Endothelial cell of umbilical vein (primary cell): Measurements from ENCODE around the gene FUCA2. TPM values are rescaled to one million over a fixed set of nuclear protein-coding genes. Genes with fewer than 3 reads are reported as not detected.

Source experiments
- BruUV-seq: library from RNA; stranded (reverse); fragments of 400-500 nt; replicated peaks from 2 replicates; lab custom pipeline; 2021; lab: Mats Ljungman, UMichigan
- CTCF ChIA-PET: fragments of 300-600, 350-600 bp; sonication (Branson Sonifier 250); formaldehyde crosslinking; loops from one replicate; lab custom pipeline; 2021; ENCODE audit warnings: antibody characterized with exemption, inconsistent platforms; lab: Charles Lee
- POLR2A ChIA-PET: fragments of 300-600, 350-600 bp; sonication (Branson Sonifier 250); formaldehyde crosslinking; loops from one replicate; lab custom pipeline; 2021; ENCODE audit warnings: antibody characterized with exemption, inconsistent platforms; lab: Charles Lee
- DNase-seq: peaks from one replicate; pipeline ENCODE4 v3.0.0-alpha.2; 2011; ENCODE audit warnings: low read depth, low spot score
- FAIRE-seq: peaks from 2 replicates; lab custom pipeline; 2011; peaks lifted over from hg19 to GRCh38; lab: Jason Lieb, UNC
- H2AFZ ChIP-seq: 2 replicates; pipeline ENCODE4 v1.6.0; 2012; ENCODE audit warnings: low read depth, low read length, control low read depth, inconsistent platforms
- H3K27ac ChIP-seq: 2 replicates; pipeline ENCODE4 v1.5.1; 2011; ENCODE audit warnings: low read depth, mild to moderate bottlenecking, control low read depth, low read length, moderate library complexity; ENCODE audit not compliant: insufficient read depth
- H3K27me3 ChIP-seq, 2 experiments: 2 replicates each; pipeline versions ENCODE4 v1.6.0 to v1.6.1; 2011; ENCODE audit warnings: low read length in 2 of 2, mixed read lengths in 1 of 2; ENCODE audit not compliant: control insufficient read depth in 2 of 2, insufficient read depth in 2 of 2
- H3K36me3 ChIP-seq, 2 experiments: 2 replicates in 1 of 2; 3 replicates in 1 of 2; pipeline ENCODE4 v1.5.1; 2011; ENCODE audit warnings: low read length in 2 of 2, mild to moderate bottlenecking in 1 of 2, moderate library complexity in 1 of 2; ENCODE audit not compliant: control insufficient read depth in 2 of 2, insufficient read depth in 2 of 2; ENCODE audit errors: extremely low read depth in 1 of 2
- H3K4me1 ChIP-seq: 3 replicates; pipeline ENCODE4 v1.5.1; 2011; ENCODE audit warnings: mild to moderate bottlenecking, low read length; ENCODE audit not compliant: control insufficient read depth, insufficient read depth; ENCODE audit errors: extremely low read depth
- H3K4me2 ChIP-seq: 2 replicates; pipeline ENCODE4 v1.6.1; 2011; ENCODE audit warnings: low read length, control low read depth, mixed read lengths; ENCODE audit not compliant: insufficient read depth
- H3K4me3 ChIP-seq, 3 experiments: fragments of 200-600 bp in 1 of 3; sonication (generic), shearing (Covaris generic) in 1 of 3; replicated peaks in 1 of 3; 2 replicates each; pipeline ENCODE4 v1.5.1; 2011 to 2016; ENCODE audit warnings: control low read depth in 3 of 3, low read length in 3 of 3, mild to moderate bottlenecking in 2 of 3, inconsistent platforms in 1 of 3, low read depth in 1 of 3, moderate library complexity in 1 of 3; ENCODE audit not compliant: insufficient read depth in 1 of 3
- H3K79me2 ChIP-seq: 2 replicates; pipeline ENCODE4 v1.6.0; 2012; ENCODE audit warnings: low read length, inconsistent platforms; ENCODE audit not compliant: control insufficient read depth, insufficient read depth
- H3K9ac ChIP-seq: replicated peaks from 2 replicates; pipeline ENCODE3; 2011; ENCODE audit warnings: low read length, control low read depth; ENCODE audit not compliant: insufficient read depth; ENCODE audit errors: extremely low read depth
- H3K9me1 ChIP-seq: replicated peaks from 3 replicates; pipeline ENCODE4 v1.6.0; 2011; ENCODE audit warnings: mild to moderate bottlenecking, low read length; ENCODE audit not compliant: control insufficient read depth, insufficient read depth; ENCODE audit errors: extremely low read depth
- H3K9me3 ChIP-seq: replicated peaks from 2 replicates; pipeline ENCODE4 v1.5.1; 2012; ENCODE audit warnings: low read length, inconsistent platforms; ENCODE audit not compliant: control insufficient read depth, insufficient read depth
- H4K20me1 ChIP-seq: replicated peaks from 2 replicates; pipeline ENCODE3; 2011; ENCODE audit warnings: mild to moderate bottlenecking, low read length; ENCODE audit not compliant: control insufficient read depth, insufficient read depth; ENCODE audit errors: extremely low read depth
- CTCF ChIP-seq, 2 donors: IDR thresholded peaks; 1 replicate in 1 of 2; 2 replicates in 1 of 2; pipeline ENCODE4 v1.5.1; 2011; ENCODE audit warnings: low read length in 2 of 2, mild to moderate bottlenecking in 2 of 2, moderate library complexity in 2 of 2, control low read depth in 1 of 2, inconsistent platforms in 1 of 2, low read depth in 1 of 2; ENCODE audit not compliant: insufficient read depth in 1 of 2; ENCODE audit errors: extremely low read depth in 1 of 2
- EZH2 ChIP-seq: IDR thresholded peaks from 2 replicates; pipeline ENCODE4 v1.6.1; 2012; ENCODE audit warnings: borderline replicate concordance, low read depth, mild to moderate bottlenecking, moderate library complexity, low read length, inconsistent platforms; ENCODE audit not compliant: severe bottlenecking
- FOS ChIP-seq: IDR thresholded peaks from 2 replicates; pipeline ENCODE4 v1.6.1; 2011; ENCODE audit warnings: mild to moderate bottlenecking, low read length, moderate library complexity, borderline replicate concordance; ENCODE audit not compliant: insufficient read depth
- GATA2 ChIP-seq: IDR thresholded peaks from 2 replicates; pipeline ENCODE4 v1.7.0; 2011; ENCODE audit warnings: low read depth, mild to moderate bottlenecking, moderate library complexity, mixed read lengths, low read length; ENCODE audit not compliant: insufficient read length, insufficient read depth
- MYC ChIP-seq: IDR thresholded peaks from one replicate; pipeline ENCODE4 v1.6.1; 2011; ENCODE audit warnings: mild to moderate bottlenecking, low read depth, low read length
- POLR2A ChIP-seq: IDR thresholded peaks from 2 replicates; pipeline ENCODE4 v1.6.1; 2012; ENCODE audit warnings: low read depth, mild to moderate bottlenecking, control low read depth, low read length
- dilution Hi-C: fragments of 300-500 bp; cut with MboI; formaldehyde crosslinking; loops from one replicate; pipeline ENCODE4 v1.15.0; 2019; ENCODE audit warnings: low sequenced_read_pairs; ENCODE audit not compliant: extremely low pct_ligation_motif_present
- intact Hi-C: fragments of 100-400 bp; cut with micrococcal nuclease; formaldehyde crosslinking; loops from one replicate; pipeline ENCODE4 v1.10.0; 2022
- polyA plus RNA-seq, 4 experiments: library from polyadenylated mRNA; depleted of rRNA in 3 of 4; stranded (reverse) in 3 of 4; unstranded in 1 of 4; fragments of >200 nt; gene quantifications; 2 replicates each; pipeline versions ENCODE4 v1.2.1 to v1.2.3, GENCODE V29; 2011 to 2012; ENCODE audit warnings: missing spikeins in 1 of 4
- total RNA-seq: library from RNA; stranded (reverse); gene quantifications from 2 replicates; pipeline ENCODE4 v1.2.3, GENCODE V29; 2021
- TF ChIP-seq, protein P1 (sequence below): IDR thresholded peaks from 2 replicates; pipeline ENCODE4 v1.6.1; 2011; ENCODE audit not compliant: insufficient read depth, insufficient read length

The FUCA2 gene
- total and polyA plus RNA-seq, 2 donors (not counting 3 experiments of a cell fraction or from before 2014, with no cell fraction given): 29.7 to 80.9 TPM

- H3K9ac ChIP-seq: no peak overlapping the region
- no peak for TF ChIP-seq FOS
- TF ChIP-seq EZH2: no peak
- peak; percentile 27 to 65 for TF ChIP-seq CTCF (IDR thresholded peaks at IDR 0.05; ENCODE audit: extremely low read depth in 1 of 2, insufficient read depth in 1 of 2, low read depth in 1 of 2, low read length in 2 of 2)
- no peak for TF ChIP-seq POLR2A
- no peak for TF ChIP-seq MYC
- TF ChIP-seq GATA2: no peak
- TF ChIP-seq, protein P1, sequence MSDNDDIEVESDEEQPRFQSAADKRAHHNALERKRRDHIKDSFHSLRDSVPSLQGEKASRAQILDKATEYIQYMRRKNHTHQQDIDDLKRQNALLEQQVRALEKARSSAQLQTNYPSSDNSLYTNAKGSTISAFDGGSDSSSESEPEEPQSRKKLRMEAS: no peak
- dilution Hi-C loops (no loop called here), intact Hi-C loops (loop anchor here (1.0 kb wide), 2 partner anchors 26 to 87 kb away; partner anchors contain the start of genes ADAT2, FUCA2 and PEX3)
- H3K27me3 ChIP-seq: peaks cover 5% of the 10 kb centered on the region in 2 experiments
- H2AFZ ChIP-seq: peak overlapping the region; percentile 57
- H3K79me2 ChIP-seq: peaks cover 2% of the 10 kb centered on the region
- FAIRE-seq (peak; percentile 65), DNase-seq (peak; percentile 61)
- H3K4me3 ChIP-seq: peak overlapping the region; percentile 18 to 38 (median 30)
- no peaks in the 10 kb centered on the region for H3K36me3 ChIP-seq
- POLR2A ChIA-PET: no interaction called here
- BruUV-seq: no TSS peak
- no peak overlapping the region for H3K27ac ChIP-seq
- no peaks in the 10 kb centered on the region for H3K4me1 ChIP-seq
- no peaks in the 10 kb centered on the region for H4K20me1 ChIP-seq
- no peaks in the 10 kb centered on the region for H3K9me3 ChIP-seq
- peak overlapping the region; percentile 13 for H3K4me2 ChIP-seq
- no peaks in the 10 kb centered on the region for H3K9me1 ChIP-seq
- CTCF ChIA-PET: interaction anchor here (1.1 to 2.2 kb wide), 3 partner anchors 13 to 24 kb away, joined by 4 to 10 read pairs (median 5); no protein-coding TSS in a partner anchor
Measured at GRCh38 chr6:143536866-143537691, 25.6 kb upstream of the FUCA2 start.
